SH-SY5Y (cell line): ENCODE results near the gene FMNL3.

Experiments
- GATA2 ChIP-seq: IDR thresholded peaks from 2 replicates; pipeline ENCODE4 v1.6.1; 2011; ENCODE audit warnings: mild to moderate bottlenecking, low read depth, low read length
- GATA3 ChIP-seq: IDR thresholded peaks from 2 replicates; pipeline ENCODE4 v1.6.1; 2011; ENCODE audit warnings: low read depth, mild to moderate bottlenecking, low read length, moderate library complexity

- TF ChIP-seq GATA2 (no peak), GATA3 (no peak)
These were observed 64.1 kb downstream of the FMNL3 start for GRCh38 chr12:49643135-49643534.
